Fibroblast of the aortic adventitia (primary cell): ENCODE results near the gene HCFC1R1. TPM values are rescaled to one million over a fixed set of nuclear protein-coding genes. Genes with fewer than 3 reads are reported as not detected.
A peak's percentile ranks its signal among the peaks of the same experiment; 100 is the strongest.

Experiments
- DNase-seq: peaks from one replicate; pipeline ENCODE4 v3.0.0-alpha.2; 2010; ENCODE audit warnings: low read depth
- H3K4me3 ChIP-seq: 2 replicates; pipeline ENCODE4 v1.5.1; 2011; ENCODE audit warnings: low read depth, mild to moderate bottlenecking, control low read depth, low read length, moderate library complexity
- CTCF ChIP-seq: IDR thresholded peaks from 2 replicates; pipeline ENCODE4 v1.5.1; 2011; ENCODE audit warnings: mild to moderate bottlenecking, low read length, control low read depth, inconsistent platforms; ENCODE audit not compliant: insufficient read depth
- total RNA-seq: library from RNA; depleted of rRNA; stranded (reverse); fragments of >200 nt; gene quantifications from 2 replicates; pipeline ENCODE4 v1.2.3, GENCODE V29; 2012; ENCODE audit warnings: low replicate concordance

HCFC1R1 gene
- total RNA-seq, 1 donor = 45.6 TPM

GRCh38 chr16:3020247-3020603 lies 3.5 kb downstream of the HCFC1R1 start, which contains the start of gene TNFRSF12A:
TNFRSF12A (plus strand) TSS chr16:3020368; CDS start chr16:3020398, 30 bp downstream.
- peak; percentile 46 for DNase-seq
- peak within 1 kb of the TSS; percentile 92 for H3K4me3 ChIP-seq
- TF ChIP-seq CTCF = no peak

- TF ChIP-seq CTCF = no peak
Observed at GRCh38 chr16:3019594-3020246, 4.0 kb downstream of the HCFC1R1 start.

GRCh38 chr16:3017794-3018506 lies 5.8 kb downstream of the HCFC1R1 start, which contains the start of gene CLDN6:
CLDN6 (minus strand) TSS chr16:3018183; CDS start chr16:3016021, 2,162 bp downstream.
- DNase-seq = no peak
- H3K4me3 ChIP-seq = no peak within 1 kb of the TSS
- no peak for TF ChIP-seq CTCF

More at GRCh38 chr16:3019594-3020246, 4.0 kb downstream of the HCFC1R1 start:
- no peak for DNase-seq
- peak overlapping the region; percentile 63 for H3K4me3 ChIP-seq

- no peak overlapping the region for H3K4me3 ChIP-seq
- TF ChIP-seq CTCF = no peak
- DNase-seq = no peak
Observed at GRCh38 chr16:3017344-3017743, 6.4 kb downstream of the HCFC1R1 start.

- no peak overlapping the region for H3K4me3 ChIP-seq
- no peak for DNase-seq
- TF ChIP-seq CTCF = no peak
Observed at GRCh38 chr16:3015865-3016521, 7.7 kb downstream of the HCFC1R1 start.

- no peak for DNase-seq
- TF ChIP-seq CTCF = no peak
- H3K4me3 ChIP-seq = no peak overlapping the region
Observed at GRCh38 chr16:3014971-3015370, 8.8 kb downstream of the HCFC1R1 start.
